GM12878 (cell line): ENCODE data around the gene LAP3. TPM values are rescaled to one million over a fixed set of nuclear protein-coding genes. Genes with fewer than 3 reads are reported as not detected.

Experiments
- ATAC-seq: fragments of 200-7000 bp; cut with Tn5 transposase; 3 replicates; pipeline ENCODE4 v1.9.1; 2020; ENCODE audit warnings: mild to moderate bottlenecking, moderate library complexity
- BruUV-seq: library from RNA; stranded (reverse); fragments of 400-500 nt; replicated peaks from 2 replicates; lab custom pipeline; 2021; lab: Mats Ljungman, UMichigan
- CTCF ChIA-PET: fragments of 300-600 bp; sonication (Branson Sonifier 250); formaldehyde crosslinking; extraction: SDS; loops from one replicate; lab custom pipeline; 2021; ENCODE audit warnings: inconsistent platforms; lab: Yijun Ruan, JAX
- POLR2A ChIA-PET: fragments of 350-600 bp; formaldehyde crosslinking; extraction: SDS; loops from one replicate; lab custom pipeline; 2021; ENCODE audit warnings: inconsistent platforms; lab: Charles Lee
- RAD21 ChIA-PET: fragments of 300-600 bp; sonication (Branson Sonifier 250); formaldehyde crosslinking; loops from one replicate; lab custom pipeline; 2023; ENCODE audit warnings: antibody characterized with exemption; ENCODE audit not compliant: unreplicated experiment; lab: Charles Lee
- SMC1A ChIA-PET: fragments of 300-600 bp; sonication (Branson Sonifier 250); formaldehyde crosslinking; loops from one replicate; lab custom pipeline; 2023; ENCODE audit not compliant: unreplicated experiment, uncharacterized antibody; lab: Charles Lee
- DNase-seq: peaks from one replicate; pipeline ENCODE4 v3.0.0-alpha.2; 2011; ENCODE audit warnings: low read depth, low spot score
- FAIRE-seq: peaks from 3 replicates; lab custom pipeline; 2011; peaks lifted over from hg19 to GRCh38; lab: Jason Lieb, UNC
- H2AFZ ChIP-seq: 2 replicates; pipeline ENCODE4 v1.6.0; 2011; ENCODE audit warnings: low read depth, low read length, control low read depth; ENCODE audit not compliant: control insufficient read depth
- H3K27ac ChIP-seq: 2 replicates; pipeline ENCODE4 v1.5.1; 2011; ENCODE audit warnings: control low read depth; ENCODE audit not compliant: control insufficient read depth, insufficient read depth
- H3K27me3 ChIP-seq, 2 experiments: replicated peaks in 1 of 2; 2 replicates each; pipeline versions ENCODE4 v1.6.0 to v1.6.1; 2011; ENCODE audit warnings: low read length in 1 of 2; ENCODE audit not compliant: control insufficient read depth in 2 of 2, insufficient read depth in 2 of 2
- H3K36me3 ChIP-seq, 2 experiments: 2 replicates each; pipeline ENCODE4 v1.5.1; 2011; ENCODE audit warnings: low read length in 1 of 2; ENCODE audit not compliant: control insufficient read depth in 2 of 2, insufficient read depth in 2 of 2
- H3K4me1 ChIP-seq: 2 replicates; pipeline ENCODE4 v1.6.1; 2011; ENCODE audit warnings: mild to moderate bottlenecking, low read length, moderate library complexity, mixed read lengths; ENCODE audit not compliant: control insufficient read depth, insufficient read depth
- H3K4me2 ChIP-seq: 2 replicates; pipeline ENCODE4 v1.6.0; 2011; ENCODE audit warnings: control low read depth; ENCODE audit not compliant: control insufficient read depth, insufficient read depth
- H3K4me3 ChIP-seq: fragments of 200-600 bp; sonication (generic); 2 replicates; pipeline ENCODE4 v1.5.1; 2016
- H3K79me2 ChIP-seq: 2 replicates; pipeline ENCODE4 v1.6.0; 2011; ENCODE audit warnings: low read length; ENCODE audit not compliant: control insufficient read depth, insufficient read depth
- H3K9ac ChIP-seq: 2 replicates; pipeline ENCODE4 v1.8.0; 2011; ENCODE audit warnings: low read length, control low read depth, mixed read lengths; ENCODE audit not compliant: control insufficient read depth, insufficient read depth
- H3K9me3 ChIP-seq: replicated peaks from 3 replicates; pipeline ENCODE4 v1.5.1; 2011; ENCODE audit warnings: mild to moderate bottlenecking, low read length; ENCODE audit not compliant: control insufficient read depth, insufficient read depth
- H4K20me1 ChIP-seq: 2 replicates; pipeline ENCODE4 v1.6.0; 2011; ENCODE audit not compliant: control insufficient read depth, insufficient read depth
- CREM ChIP-seq: IDR thresholded peaks from 2 replicates; pipeline ENCODE4 v1.6.1; 2014; ENCODE audit warnings: antibody characterized with exemption, low read depth
- EP300 ChIP-seq, 2 experiments: fragments of 150-350 bp in 1 of 2; IDR thresholded peaks; 2 replicates each; pipeline ENCODE4 v1.6.1; 2011 to 2012; ENCODE audit warnings: low read depth in 2 of 2, low read length in 2 of 2, borderline replicate concordance in 1 of 2, improper control_type of control experiment in 1 of 2, inconsistent platforms in 1 of 2; ENCODE audit not compliant: control insufficient read depth in 1 of 2
- EZH2 ChIP-seq: IDR thresholded peaks from 2 replicates; pipeline ENCODE4 v1.6.1; 2012; ENCODE audit warnings: low read depth, mild to moderate bottlenecking, control low read depth, inconsistent platforms, low read length, borderline replicate concordance; ENCODE audit not compliant: control insufficient read depth
- HDAC6 ChIP-seq: fragments of 200-600 bp; sonication (generic); IDR thresholded peaks from one replicate; pipeline ENCODE4 v1.8.0; 2017; ENCODE audit warnings: antibody characterized with exemption; ENCODE audit not compliant: unreplicated experiment
- MEF2A ChIP-seq: IDR thresholded peaks from 2 replicates; pipeline ENCODE4 v1.6.1; 2011; ENCODE audit warnings: low read depth, mild to moderate bottlenecking, low read length, moderate library complexity; ENCODE audit not compliant: insufficient read depth
- MXI1 ChIP-seq: fragments of 150-350 bp; IDR thresholded peaks from 2 replicates; pipeline ENCODE4 v1.6.1; 2011; ENCODE audit warnings: low read depth, mild to moderate bottlenecking, inconsistent platforms, low read length, improper control_type of control experiment
- RFX5 ChIP-seq: IDR thresholded peaks from 2 replicates; pipeline ENCODE4 v1.6.1; 2011; ENCODE audit warnings: low read depth, low read length, improper control_type of control experiment
- WGBS: methylation state at CpG from one replicate; pipeline ENCODE4 v1.1.6; 2016; ENCODE audit warnings: low lambda C conversion rate; ENCODE audit not compliant: insufficient replicate concordance, insufficient coverage; ENCODE audit errors: missing lambda C conversion rate; 5-methylcytosine and 5-hydroxymethylcytosine counted together
- in situ Hi-C: fragments of 300-500 bp; cut with MboI; formaldehyde crosslinking; loops from 9 replicates; pipeline ENCODE4 v1.14.3; 2018; ENCODE audit warnings: mixed read lengths
- intact Hi-C: fragments of 100-400 bp; cut with micrococcal nuclease; formaldehyde crosslinking; loops from one replicate; pipeline ENCODE4 v1.14.2; 2022; ENCODE audit not compliant: unreplicated experiment
- polyA plus RNA-seq, 11 experiments: library from polyadenylated mRNA; depleted of rRNA in 4 of 11; unstranded in 6 of 11; stranded (reverse) in 5 of 11; fragments of >200 nt; fragmentation: Nextera tagmentation in 4 of 11; fragmentation: Illumina TruSeq in 1 of 11; extraction: Ambion mirVana in 4 of 11; extraction: Trizol in 1 of 11; gene quantifications; 1 replicate in 1 of 11; 2 replicates in 10 of 11; pipeline versions ENCODE4 v1.2.1 to v1.2.3, GENCODE V29; 2011 to 2016; ENCODE audit warnings: inconsistent platforms in 2 of 11, missing spikeins in 2 of 11, low read depth in 1 of 11
- total RNA-seq, 4 experiments: library from RNA; depleted of rRNA in 3 of 4; stranded (reverse); fragments of >200 nt in 3 of 4; fragmentation: Illumina TruSeq in 1 of 4; extraction: Trizol in 1 of 4; gene quantifications; 2 replicates each; pipeline versions ENCODE4 v1.2.1 to v1.2.3, GENCODE V29; 2013 to 2021
- TF ChIP-seq, protein P1 (sequence below): IDR thresholded peaks from 2 replicates; pipeline ENCODE4 v1.6.1; 2012; ENCODE audit warnings: low read depth, low read length, improper control_type of control experiment
- TF ChIP-seq, protein P2 (sequence below): fragments of 450-650 bp; IDR thresholded peaks from 2 replicates; pipeline ENCODE4 v1.6.1; 2014; ENCODE audit warnings: mild to moderate bottlenecking

The LAP3 gene
- total and polyA plus RNA-seq, 10 of the 15 experiments (the other 5 are each of a cell fraction or from before 2014, with no cell fraction given) = 134 to 249 (median 204) TPM

GRCh38 chr4:17619416-17620105 lies 42.6 kb downstream of the LAP3 start:
- intact Hi-C loops = loop anchor here (10.0 kb wide), 1 partner anchor 1395 kb away; the partner anchor contains the start of gene TAPT1
- WGBS = 86% methylated on average over 7 of the region's 7 CpGs
- TF ChIP-seq, protein P1, sequence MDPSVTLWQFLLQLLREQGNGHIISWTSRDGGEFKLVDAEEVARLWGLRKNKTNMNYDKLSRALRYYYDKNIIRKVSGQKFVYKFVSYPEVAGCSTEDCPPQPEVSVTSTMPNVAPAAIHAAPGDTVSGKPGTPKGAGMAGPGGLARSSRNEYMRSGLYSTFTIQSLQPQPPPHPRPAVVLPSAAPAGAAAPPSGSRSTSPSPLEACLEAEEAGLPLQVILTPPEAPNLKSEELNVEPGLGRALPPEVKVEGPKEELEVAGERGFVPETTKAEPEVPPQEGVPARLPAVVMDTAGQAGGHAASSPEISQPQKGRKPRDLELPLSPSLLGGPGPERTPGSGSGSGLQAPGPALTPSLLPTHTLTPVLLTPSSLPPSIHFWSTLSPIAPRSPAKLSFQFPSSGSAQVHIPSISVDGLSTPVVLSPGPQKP = no peak
- no peak for TF ChIP-seq MEF2A
- TF ChIP-seq EZH2 = no peak
- TF ChIP-seq, protein P2, sequence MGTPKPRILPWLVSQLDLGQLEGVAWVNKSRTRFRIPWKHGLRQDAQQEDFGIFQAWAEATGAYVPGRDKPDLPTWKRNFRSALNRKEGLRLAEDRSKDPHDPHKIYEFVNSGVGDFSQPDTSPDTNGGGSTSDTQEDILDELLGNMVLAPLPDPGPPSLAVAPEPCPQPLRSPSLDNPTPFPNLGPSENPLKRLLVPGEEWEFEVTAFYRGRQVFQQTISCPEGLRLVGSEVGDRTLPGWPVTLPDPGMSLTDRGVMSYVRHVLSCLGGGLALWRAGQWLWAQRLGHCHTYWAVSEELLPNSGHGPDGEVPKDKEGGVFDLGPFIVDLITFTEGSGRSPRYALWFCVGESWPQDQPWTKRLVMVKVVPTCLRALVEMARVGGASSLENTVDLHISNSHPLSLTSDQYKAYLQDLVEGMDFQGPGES = no peak
- TF ChIP-seq EP300 (IDR thresholded peaks at IDR 0.05; ENCODE audit: borderline replicate concordance in 1 of 2, control insufficient read depth in 1 of 2, low read depth in 2 of 2, low read length in 2 of 2) = no peak
- TF ChIP-seq RFX5 = no peak
- no peak for TF ChIP-seq MXI1
- TF ChIP-seq CREM = no peak
- no peak for TF ChIP-seq HDAC6
- TF ChIP-seq, all 136 proteins: peak for 0
- ATAC-seq (no peak), FAIRE-seq (no peak), DNase-seq (no peak)
- Histone ChIP-seq H3K27ac (no peak overlapping the region), H3K4me2 (peak overlapping the region; percentile 65; the same call in 1 of the 2 replicates), H3K4me3 (no peak overlapping the region), H3K27me3 (no peaks in the 10 kb centered on the region), H4K20me1 (peaks cover 11% of the 10 kb centered on the region; the same call in 1 of the 2 replicates), H3K36me3 (peaks cover 7 to 12% of the 10 kb centered on the region in 2 experiments; a peak in 3 of 4 replicates), H3K4me1 (peaks cover 6% of the 10 kb centered on the region; the same call in 1 of the 2 replicates), H3K9me3 (no peaks in the 10 kb centered on the region), H3K9ac (no peak overlapping the region), H3K79me2 (peaks cover 46% of the 10 kb centered on the region), H2AFZ (no peak overlapping the region)
- CTCF ChIA-PET = interaction anchor here (0.6 kb wide), 1 partner anchor 398 kb away, joined by 3 read pairs; no protein-coding TSS in a partner anchor
- POLR2A ChIA-PET = interaction anchor here (0.7 kb wide), 1 partner anchor 46 kb away, joined by 4 read pairs; no protein-coding TSS in a partner anchor
- in situ Hi-C loops = no loop called here
- RAD21 ChIA-PET = no interaction called here
- BruUV-seq = no TSS peak
- SMC1A ChIA-PET = no interaction called here
